Esophagus muscularis mucosa (tissue), 4 donors: ENCODE results near the gene PAAF1. TPM values are rescaled to one million over a fixed set of nuclear protein-coding genes. Genes with fewer than 3 reads are reported as not detected.
"Not testable (repeated sequence)": the region's sequence is repeated elsewhere in the genome, so short reads cannot be mapped to it uniquely, and the experiment has no call there.

Experiments
- DNase-seq: peaks from one replicate; pipeline ENCODE4 v3.0.0-alpha.2; 2017; ENCODE audit errors: extremely low spot score
- H3K27ac ChIP-seq, 4 donors: fragments of 200-600 bp; sonication (generic); replicated peaks in 1 of 4; 1 replicate in 3 of 4; 2 replicates in 1 of 4; pipeline ENCODE4 v1.5.1; 2016 to 2019; ENCODE audit warnings: mild to moderate bottlenecking in 1 of 4
- H3K27me3 ChIP-seq, 4 donors: fragments of 200-600 bp; sonication (generic); one replicate each; pipeline versions ENCODE4 v1.5.1 to v1.6.0; 2016 to 2019
- H3K36me3 ChIP-seq, 4 donors: fragments of 200-600 bp; sonication (generic); one replicate each; pipeline ENCODE4 v1.5.1; 2016 to 2019
- H3K4me1 ChIP-seq, 4 donors: fragments of 200-600 bp; sonication (generic); one replicate each; pipeline ENCODE4 v1.5.1; 2016 to 2019
- H3K4me3 ChIP-seq, 4 donors: fragments of 200-600 bp; sonication (generic); 1 replicate in 2 of 4; 2 replicates in 2 of 4; pipeline ENCODE4 v1.5.1; 2016 to 2019; ENCODE audit warnings: mild to moderate bottlenecking in 4 of 4, moderate library complexity in 1 of 4
- H3K9me3 ChIP-seq, 4 donors: fragments of 200-600 bp; sonication (generic); 1 replicate in 3 of 4; 2 replicates in 1 of 4; pipeline ENCODE4 v1.5.1; 2016 to 2019
- EP300 ChIP-seq: sonication (generic); formaldehyde crosslinking; IDR thresholded peaks from one replicate; pipeline ENCODE4 v1.6.1; 2017; ENCODE audit warnings: antibody characterized with exemption
- POLR2A ChIP-seq: fragments of 450-650 bp; IDR thresholded peaks from one replicate; pipeline ENCODE4 v1.6.1; 2017; ENCODE audit warnings: antibody characterized with exemption, moderate library complexity, mild to moderate bottlenecking, low read depth
- POLR2AphosphoS5 ChIP-seq, 2 donors: sonication (generic); formaldehyde crosslinking; IDR thresholded peaks; one replicate each; pipeline ENCODE4 v1.6.1; 2017; ENCODE audit warnings: antibody characterized with exemption in 2 of 2
- WGBS: methylation state at CpG from one replicate; pipeline ENCODE4 v1.1.5; 2018; 5-methylcytosine and 5-hydroxymethylcytosine counted together
- intact Hi-C: fragments of 100-400 bp; cut with DNase I; formaldehyde crosslinking; loops from one replicate; pipeline ENCODE4 v1.15.1; 2023
- total RNA-seq, 4 donors: library from RNA; depleted of rRNA; stranded (reverse); fragments of >200 nt; gene quantifications; one replicate each; pipeline versions ENCODE4 v1.1.0 to v1.2.1, GENCODE V29; 2016
- TF ChIP-seq, protein P1 (sequence below), 3 experiments: fragments of 200-600 bp in 2 of 3; fragments of 450-650 bp in 1 of 3; sonication (generic) in 2 of 3; IDR thresholded peaks; one replicate each; pipeline ENCODE4 v1.5.1; 2017 to 2019; ENCODE audit warnings: antibody characterized with exemption in 3 of 3, mild to moderate bottlenecking in 2 of 3, moderate library complexity in 1 of 3

PAAF1 gene
- total RNA-seq, 4 donors from 2014 or later = 12.5 to 19.6 (median 18.1) TPM

DNA sequence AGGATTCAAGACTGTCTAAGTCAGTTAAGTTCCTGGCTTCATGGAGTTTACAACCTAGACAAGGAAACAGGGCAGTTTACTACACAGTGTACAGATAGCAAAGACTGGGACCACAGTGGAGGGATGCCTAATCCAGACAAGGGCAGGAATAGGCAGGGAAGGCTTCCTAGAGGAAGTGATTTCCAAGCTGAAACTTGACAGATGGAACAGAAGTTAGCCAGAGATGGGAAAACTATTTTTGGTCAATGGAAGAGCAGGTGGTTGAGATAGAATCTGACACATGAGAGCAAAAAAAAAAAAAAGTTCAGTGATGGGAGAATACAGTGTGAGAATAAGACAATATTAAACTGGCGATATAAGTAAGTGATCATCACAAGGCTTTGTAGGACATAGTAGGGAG is 1.4 kb upstream of the PAAF1 start:
- 91% methylated on average over 1 of the region's 1 CpG for WGBS
- peak overlapping the region in 3 of 4 donors; percentile 85 to 92 (median 87) for H3K27ac ChIP-seq
- no peaks in the 10 kb centered on the region for H3K9me3 ChIP-seq
- no peaks in the 10 kb centered on the region for H3K27me3 ChIP-seq
- no peak for DNase-seq
- peaks cover 5 to 50% (median 33%) of the 10 kb centered on the region in 4 donors for H3K36me3 ChIP-seq
- TF ChIP-seq POLR2A (no peak), EP300 (no peak), POLR2AphosphoS5 (IDR thresholded peaks at IDR 0.05) (no peak)
- TF ChIP-seq, protein P1, sequence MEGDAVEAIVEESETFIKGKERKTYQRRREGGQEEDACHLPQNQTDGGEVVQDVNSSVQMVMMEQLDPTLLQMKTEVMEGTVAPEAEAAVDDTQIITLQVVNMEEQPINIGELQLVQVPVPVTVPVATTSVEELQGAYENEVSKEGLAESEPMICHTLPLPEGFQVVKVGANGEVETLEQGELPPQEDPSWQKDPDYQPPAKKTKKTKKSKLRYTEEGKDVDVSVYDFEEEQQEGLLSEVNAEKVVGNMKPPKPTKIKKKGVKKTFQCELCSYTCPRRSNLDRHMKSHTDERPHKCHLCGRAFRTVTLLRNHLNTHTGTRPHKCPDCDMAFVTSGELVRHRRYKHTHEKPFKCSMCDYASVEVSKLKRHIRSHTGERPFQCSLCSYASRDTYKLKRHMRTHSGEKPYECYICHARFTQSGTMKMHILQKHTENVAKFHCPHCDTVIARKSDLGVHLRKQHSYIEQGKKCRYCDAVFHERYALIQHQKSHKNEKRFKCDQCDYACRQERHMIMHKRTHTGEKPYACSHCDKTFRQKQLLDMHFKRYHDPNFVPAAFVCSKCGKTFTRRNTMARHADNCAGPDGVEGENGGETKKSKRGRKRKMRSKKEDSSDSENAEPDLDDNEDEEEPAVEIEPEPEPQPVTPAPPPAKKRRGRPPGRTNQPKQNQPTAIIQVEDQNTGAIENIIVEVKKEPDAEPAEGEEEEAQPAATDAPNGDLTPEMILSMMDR (IDR thresholded peaks at IDR 0.05) = no peak
- peak overlapping the region; percentile 72 to 93 (median 82) for H3K4me3 ChIP-seq
- peaks cover 16 to 37% (median 31%) of the 10 kb centered on the region in 4 donors for H3K4me1 ChIP-seq
- intact Hi-C loops = loop anchor here (5.0 kb wide), 1 partner anchor 88 kb away; the partner anchor contains the start of gene MRPL48

DNA sequence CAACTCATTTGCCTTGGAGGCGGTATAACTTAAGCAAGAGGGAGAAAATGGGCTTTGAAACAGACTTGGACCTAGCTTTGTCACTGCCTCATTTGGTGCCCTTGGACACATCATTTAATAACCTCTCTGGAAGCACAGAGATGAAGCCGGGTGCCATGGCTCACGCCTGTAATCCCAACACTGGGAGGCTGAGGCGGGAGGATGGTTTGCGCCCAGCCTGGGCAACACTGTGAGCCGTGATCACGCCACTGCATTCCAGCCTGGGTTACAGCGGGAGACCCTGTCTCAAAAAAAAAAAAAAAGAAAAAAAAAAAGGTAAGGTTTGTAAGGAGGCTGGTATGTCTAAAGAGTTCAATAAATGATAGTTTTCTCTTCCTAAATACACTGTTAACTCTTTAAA is 959 bp upstream of the PAAF1 start:
- Histone ChIP-seq H3K4me1 (peaks cover 16 to 37% (median 31%) of the 10 kb centered on the region in 4 donors), H3K9me3 (no peaks in the 10 kb centered on the region), H3K4me3 (peak overlapping the region; percentile 72 to 93 (median 82)), H3K27ac (peak overlapping the region; percentile 84 to 92 (median 86)), H3K36me3 (peaks cover 5 to 45% (median 33%) of the 10 kb centered on the region in 4 donors), H3K27me3 (no peaks in the 10 kb centered on the region)
- TF ChIP-seq EP300 = no peak
- TF ChIP-seq POLR2A = no peak
- TF ChIP-seq POLR2AphosphoS5 (IDR thresholded peaks at IDR 0.05) = no peak
- TF ChIP-seq, protein P1 (IDR thresholded peaks at IDR 0.05) = no peak
- WGBS = 31% methylated on average over 8 of the region's 8 CpGs
- intact Hi-C loops = loop anchor here (5.0 kb wide), 1 partner anchor 89 kb away; the partner anchor contains the start of gene MRPL48
- DNase-seq = no peak

GRCh38 chr11:73878771-73879170 is 2.0 kb downstream of the PAAF1 start:
- Histone ChIP-seq H3K36me3 (peaks cover 0 to 25% (median 11%) of the 10 kb centered on the region in 4 donors), H3K4me1 (peaks cover 16 to 37% (median 31%) of the 10 kb centered on the region in 4 donors), H3K4me3 (no peak overlapping the region), H3K27me3 (no peaks in the 10 kb centered on the region), H3K9me3 (no peaks in the 10 kb centered on the region), H3K27ac (no peak overlapping the region)
- 88% methylated on average over 1 of the region's 1 CpG for WGBS
- DNase-seq = no peak
- TF ChIP-seq EP300 = no peak
- TF ChIP-seq, protein P1 (IDR thresholded peaks at IDR 0.05) = no peak
- TF ChIP-seq POLR2A = no peak
- TF ChIP-seq POLR2AphosphoS5 (IDR thresholded peaks at IDR 0.05) = no peak
- intact Hi-C loops = loop anchor here (5.0 kb wide), 1 partner anchor 91 kb away; the partner anchor contains the start of gene MRPL48

DNA sequence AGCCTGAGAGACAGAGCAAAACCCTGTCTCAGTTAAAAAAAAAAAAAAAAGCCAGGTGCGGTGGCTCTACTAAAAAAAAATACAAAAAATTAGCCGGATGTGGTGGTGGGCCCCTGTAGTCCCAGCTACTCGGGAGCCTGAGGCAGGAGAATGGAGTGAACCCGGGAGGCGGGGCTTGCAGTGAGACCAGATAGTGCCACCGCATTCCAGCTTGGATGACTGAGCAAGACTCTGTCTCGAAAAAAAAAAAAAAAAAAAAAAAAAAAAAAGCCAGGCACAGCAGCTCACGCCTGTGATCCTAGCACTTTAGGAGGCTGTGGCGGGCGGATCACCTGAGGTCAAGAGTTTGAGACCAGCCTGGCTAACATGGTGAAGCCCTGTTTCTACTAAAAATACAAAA is 3.6 kb downstream of the PAAF1 start:
- intact Hi-C loops, H3K27ac ChIP-seq, DNase-seq, H3K9me3 ChIP-seq, H3K4me3 ChIP-seq, H3K27me3 ChIP-seq: not testable (repeated sequence)
- H3K36me3 ChIP-seq = peaks cover 0 to 21% (median 9%) of the 10 kb centered on the region in 4 donors
- peaks cover 11 to 21% (median 18%) of the 10 kb centered on the region in 4 donors for H3K4me1 ChIP-seq
- WGBS = 81% methylated on average over 10 of the region's 10 CpGs

- no peaks in the 10 kb centered on the region for H3K27me3 ChIP-seq
- no peaks in the 10 kb centered on the region for H3K4me1 ChIP-seq
- no peak overlapping the region for H3K4me3 ChIP-seq
- TF ChIP-seq EP300 (no peak), POLR2AphosphoS5 (IDR thresholded peaks at IDR 0.05) (no peak), POLR2A (no peak)
- TF ChIP-seq, protein P1 (IDR thresholded peaks at IDR 0.05) = no peak
- WGBS = 96% methylated on average over 2 of the region's 2 CpGs
- H3K27ac ChIP-seq = no peak overlapping the region
- H3K36me3 ChIP-seq = peaks cover 7 to 43% (median 23%) of the 10 kb centered on the region in 4 donors
- no peaks in the 10 kb centered on the region for H3K9me3 ChIP-seq
- intact Hi-C loops = no loop called here
- no peak for DNase-seq
Observed at GRCh38 chr11:73883856-73884255, 7.1 kb downstream of the PAAF1 start.
